B cell (primary cell): ENCODE data around the gene WNT16. TPM values are rescaled to one million over a fixed set of nuclear protein-coding genes. Genes with fewer than 3 reads are reported as not detected.
A peak's percentile ranks its signal among the peaks of the same experiment; 100 is the strongest.

Experiments
- ATAC-seq: fragments of 200-7000 bp; cut with Tn5 transposase; one replicate; pipeline ENCODE4 v1.10.0; 2021; ENCODE audit warnings: low read depth, mild to moderate bottlenecking, moderate number of reproducible peaks, moderate library complexity
- CTCF ChIA-PET: fragments of 350-600 bp; sonication (Branson Sonifier 250); formaldehyde crosslinking; loops from one replicate; lab custom pipeline; 2021; ENCODE audit warnings: antibody characterized with exemption, inconsistent platforms; lab: Charles Lee
- POLR2A ChIA-PET: fragments of 350-600 bp; sonication (Branson Sonifier 250); formaldehyde crosslinking; loops from one replicate; lab custom pipeline; 2021; ENCODE audit warnings: antibody characterized with exemption; lab: Charles Lee
- DNase-seq: peaks from one replicate; pipeline ENCODE4 v3.0.0; 2013
- H2AFZ ChIP-seq: 2 replicates; pipeline ENCODE4 v1.6.1; 2012; ENCODE audit warnings: mild to moderate bottlenecking, low read depth, low read length; ENCODE audit not compliant: insufficient read depth, poor library complexity, severe bottlenecking
- H3K27ac ChIP-seq, 2 donors: 1 replicate in 1 of 2; 2 replicates in 1 of 2; pipeline ENCODE4 v1.5.1; 2012 to 2013; ENCODE audit warnings: low read length in 2 of 2, mild to moderate bottlenecking in 2 of 2, moderate library complexity in 1 of 2
- H3K27me3 ChIP-seq, 4 experiments: fragments of 200-600 bp in 1 of 4; sonication (generic) in 1 of 4; replicated peaks in 1 of 4; 1 replicate in 2 of 4; 2 replicates in 2 of 4; pipeline versions ENCODE4 v1.6.1 to v1.7.0; 2013 to 2016; ENCODE audit warnings: low read length in 3 of 4, mild to moderate bottlenecking in 2 of 4, mixed read lengths in 1 of 4, moderate library complexity in 1 of 4; ENCODE audit not compliant: insufficient read depth in 4 of 4, control insufficient read depth in 3 of 4; ENCODE audit errors: control extremely low read depth in 1 of 4
- H3K36me3 ChIP-seq, 2 experiments: replicated peaks in 1 of 2; 1 replicate in 1 of 2; 2 replicates in 1 of 2; pipeline versions ENCODE4 v1.6.1 to v1.7.1; 2013; ENCODE audit warnings: low read length in 1 of 2; ENCODE audit not compliant: insufficient read depth in 2 of 2, control insufficient read depth in 1 of 2; ENCODE audit errors: control extremely low read depth in 1 of 2, extremely low read depth in 1 of 2
- H3K4me1 ChIP-seq, 2 donors: fragments of 200-600 bp in 1 of 2; sonication (generic) in 1 of 2; 1 replicate in 1 of 2; 2 replicates in 1 of 2; pipeline versions ENCODE4 v1.5.1 to v1.6.1; 2013 to 2017; ENCODE audit warnings: low read length in 2 of 2; ENCODE audit not compliant: control insufficient read depth in 2 of 2, insufficient read depth in 2 of 2
- H3K4me2 ChIP-seq: replicated peaks from 2 replicates; pipeline ENCODE3; 2012; ENCODE audit warnings: mild to moderate bottlenecking, low read depth, low read length; ENCODE audit not compliant: poor library complexity, severe bottlenecking
- H3K4me3 ChIP-seq, 5 experiments: fragments of 200-600 bp in 1 of 5; sonication (generic) in 1 of 5; 1 replicate in 3 of 5; 2 replicates in 2 of 5; pipeline versions ENCODE4 v1.5.1 to v1.7.0; 2011 to 2016; ENCODE audit warnings: low read length in 4 of 5, mild to moderate bottlenecking in 4 of 5, low read depth in 2 of 5, control low read depth in 1 of 5, moderate library complexity in 1 of 5; ENCODE audit not compliant: insufficient read depth in 1 of 5; ENCODE audit errors: control extremely low read depth in 1 of 5, extremely low read depth in 1 of 5
- H3K79me2 ChIP-seq: fragments of 200-600 bp; sonication (generic); one replicate; pipeline ENCODE4 v1.6.0; 2016; ENCODE audit warnings: low read length; ENCODE audit not compliant: control insufficient read depth, insufficient read depth
- H3K9ac ChIP-seq: fragments of 200-600 bp; sonication (generic); 2 replicates; pipeline ENCODE4 v1.6.1; 2017; ENCODE audit warnings: mild to moderate bottlenecking, low read length, moderate library complexity
- H3K9me3 ChIP-seq, 3 donors: one replicate each; pipeline versions ENCODE4 v1.6.1 to v1.7.1; 2013; ENCODE audit warnings: low read length in 2 of 3; ENCODE audit not compliant: control insufficient read depth in 2 of 3, insufficient read depth in 1 of 3; ENCODE audit errors: control extremely low read depth in 1 of 3
- H4K20me1 ChIP-seq: 2 replicates; pipeline ENCODE4 v1.6.0; 2012; ENCODE audit warnings: mild to moderate bottlenecking, low read length; ENCODE audit not compliant: insufficient read depth, control insufficient read depth, poor library complexity, severe bottlenecking
- H3K27ac Mint-ChIP-seq: one replicate; pipeline ENCODE4 v1.8.0; 2021; ENCODE audit warnings: mixed read lengths
- H3K27me3 Mint-ChIP-seq: one replicate; pipeline ENCODE4 v1.8.0; 2021; ENCODE audit warnings: mixed read lengths
- H3K4me1 Mint-ChIP-seq: one replicate; pipeline ENCODE4 v1.8.0; 2021; ENCODE audit warnings: mixed read lengths
- H3K4me3 Mint-ChIP-seq: one replicate; pipeline ENCODE4 v1.8.0; 2021; ENCODE audit warnings: mixed read lengths
- H3K9me3 Mint-ChIP-seq: one replicate; pipeline ENCODE4 v1.8.0; 2022; ENCODE audit warnings: mixed read lengths; ENCODE audit not compliant: insufficient read depth
- CTCF ChIP-seq: fragments of 200-600 bp; IDR thresholded peaks from one replicate; pipeline ENCODE4 v1.8.0; 2022; ENCODE audit warnings: antibody characterized with exemption, mild to moderate bottlenecking
- EZH2 ChIP-seq: IDR thresholded peaks from 2 replicates; pipeline ENCODE4 v1.6.1; 2012; ENCODE audit warnings: borderline replicate concordance, low read depth, mild to moderate bottlenecking, moderate library complexity, low read length; ENCODE audit not compliant: insufficient read depth, poor library complexity, severe bottlenecking
- WGBS: methylation state at CpG from one replicate; pipeline ENCODE4 v1.1.5; 2013; ENCODE audit warnings: missing lambda C conversion rate; ENCODE audit not compliant: insufficient coverage; 5-methylcytosine and 5-hydroxymethylcytosine counted together
- intact Hi-C: fragments of 100-400 bp; cut with micrococcal nuclease; formaldehyde crosslinking; loops from one replicate; pipeline ENCODE4 v1.10.0; 2022
- polyA plus RNA-seq: library from polyadenylated mRNA; depleted of rRNA; stranded (reverse); fragments of >200 nt; gene quantifications from 2 replicates; pipeline ENCODE4 v1.2.3, GENCODE V29; 2012
- total RNA-seq, 2 donors: library from RNA; stranded (reverse); fragments of 120-200 nt in 1 of 2; gene quantifications; 1 replicate in 1 of 2; 2 replicates in 1 of 2; pipeline versions ENCODE4 v1.2.3 to v1.2.4, GENCODE V29; 2013 to 2022

The WNT16 gene
- total and polyA plus RNA-seq, 2 donors (not counting 1 experiment from before 2014, with no cell fraction given), result 4.2 to 6.9 TPM

DNA sequence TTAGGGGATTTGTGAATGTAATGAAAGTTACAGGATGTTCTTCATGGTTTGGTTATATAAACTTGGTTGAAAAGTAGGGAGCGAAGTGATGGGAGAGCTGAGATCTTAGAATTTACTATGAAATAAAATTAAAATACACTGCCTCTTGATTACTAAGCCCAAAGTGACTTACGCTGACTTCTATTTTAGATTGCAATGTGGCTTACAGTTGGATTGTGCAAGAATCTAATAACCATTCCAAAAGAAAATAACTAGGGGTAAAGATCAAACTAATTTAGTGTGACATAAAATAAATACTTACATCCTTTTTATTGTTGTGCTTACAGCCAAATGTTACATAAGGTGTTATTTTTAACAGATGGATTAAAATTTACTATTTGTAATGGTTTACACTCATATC, 15.3 kb downstream of the WNT16 start:
- TF ChIP-seq EZH2 (no peak), CTCF (no peak)
- no peaks in the 10 kb centered on the region for H3K27me3 ChIP-seq
- no peaks in the 10 kb centered on the region for H3K79me2 ChIP-seq
- H3K9me3 Mint-ChIP-seq, result no peaks in the 10 kb centered on the region
- H3K4me1 Mint-ChIP-seq, result peaks cover 9% of the 10 kb centered on the region
- H3K4me2 ChIP-seq, result no peak overlapping the region
- intact Hi-C loops, result no loop called here
- ChIA-PET CTCF (interaction anchor here (2.4 kb wide), 1 partner anchor 14 kb away, joined by 6 read pairs; no protein-coding TSS in a partner anchor), POLR2A (interaction anchor here (0.6 kb wide), 1 partner anchor 145 kb away, joined by 5 read pairs; no protein-coding TSS in a partner anchor)
- H2AFZ ChIP-seq, result no peak overlapping the region
- no peaks in the 10 kb centered on the region for H3K27me3 Mint-ChIP-seq
- H3K9me3 ChIP-seq, result no peaks in the 10 kb centered on the region
- H3K9ac ChIP-seq, result no peak overlapping the region
- no peak overlapping the region for H3K4me3 ChIP-seq
- DNase-seq (no peak), ATAC-seq (no peak)
- no peaks in the 10 kb centered on the region for H4K20me1 ChIP-seq
- no peak overlapping the region for H3K27ac Mint-ChIP-seq
- peak overlapping the region in 1 of 2 donors; percentile 27 for H3K27ac ChIP-seq
- WGBS, result no CpG with 5 or more reads among the region's 2 CpGs
- H3K36me3 ChIP-seq, result peaks cover 16 to 24% of the 10 kb centered on the region in 2 experiments
- H3K4me3 Mint-ChIP-seq, result no peak overlapping the region
- H3K4me1 ChIP-seq, result no peaks in the 10 kb centered on the region

GRCh38 chr7:121344497-121344896, 15.7 kb downstream of the WNT16 start:
- Mint-ChIP-seq H3K4me1 (peaks cover 9% of the 10 kb centered on the region), H3K27me3 (no peaks in the 10 kb centered on the region), H3K9me3 (no peaks in the 10 kb centered on the region), H3K4me3 (no peak overlapping the region), H3K27ac (no peak overlapping the region)
- Histone ChIP-seq H3K9me3 (no peaks in the 10 kb centered on the region), H3K36me3 (peaks cover 14 to 24% of the 10 kb centered on the region in 2 experiments), H4K20me1 (no peaks in the 10 kb centered on the region), H3K4me2 (no peak overlapping the region), H3K4me1 (no peaks in the 10 kb centered on the region), H3K27ac (peak overlapping the region in 1 of 2 donors; percentile 27), H3K79me2 (no peaks in the 10 kb centered on the region), H3K27me3 (no peaks in the 10 kb centered on the region), H2AFZ (no peak overlapping the region), H3K9ac (no peak overlapping the region), H3K4me3 (no peak overlapping the region)
- intact Hi-C loops, result no loop called here
- ChIA-PET POLR2A (no interaction called here), CTCF (interaction anchor here (2.4 kb wide), 1 partner anchor 14 kb away, joined by 6 read pairs; no protein-coding TSS in a partner anchor)
- TF ChIP-seq EZH2 (no peak), CTCF (no peak)
- ATAC-seq (no peak), DNase-seq (no peak)
- WGBS, result no CpG with 5 or more reads among the region's 1 CpG
